ENCODE measurements around the gene TSPAN18. TPM values are rescaled to one million over a fixed set of nuclear protein-coding genes. Genes with fewer than 3 reads are reported as not detected.

The TSPAN18 gene
- total and polyA plus RNA-seq, 2 experiments from 2014 or later: 6.0 to 10.6 TPM

GRCh38 chr11:44969651-44970252, 243.0 kb downstream of the TSPAN18 start:
- Histone ChIP-seq H3K4me3 (no peak overlapping the region), H3K27ac (ENCODE audit: low read depth) (no peak overlapping the region), H4K20me1 (replicated peaks; ENCODE audit: insufficient read depth) (no peaks in the 10 kb centered on the region), H3F3A (replicated peaks; ENCODE audit: low read depth) (0 out of 2 replicates have a peak, but pooled peaks cover 3% of the 10 kb centered on the region), H3K79me2 (replicated peaks; ENCODE audit: insufficient read depth) (no peaks in the 10 kb centered on the region), H3K4me1 (ENCODE audit: insufficient read depth) (peaks cover 12% of the 10 kb centered on the region; the same call in 1 of the 2 replicates), H2AFZ (0 out of 2 replicates have a peak overlapping the region, but pooled peaks have one; percentile 7), H3K27me3 (ENCODE audit: insufficient read depth) (no peaks in the 10 kb centered on the region), H3K9me2 (ENCODE audit: insufficient read depth) (no peaks in the 10 kb centered on the region), H3K4me2 (no peak overlapping the region), H3K36me3 (ENCODE audit: insufficient read depth) (no peaks in the 10 kb centered on the region)
- H3K9me3 Mint-ChIP-seq: no peaks in the 10 kb centered on the region
- H3K4me1 Mint-ChIP-seq: peaks cover 12% of the 10 kb centered on the region
- H3K4me3 Mint-ChIP-seq: no peak overlapping the region
- peaks cover 7% of the 10 kb centered on the region for H3K27me3 Mint-ChIP-seq (ENCODE audit: insufficient read depth, low read depth, poor library complexity)
- DNase-seq (ENCODE audit: low spot score) (no peak), ATAC-seq (no peak)
- no peaks in the 10 kb centered on the region for H3K36me3 Mint-ChIP-seq (ENCODE audit: low read depth)
- TF ChIP-seq STAT1 (IDR thresholded peaks at IDR 0.05; ENCODE audit: unreplicated experiment) (no peak), CTCF (conservative IDR thresholded peaks at IDR 0.05; ENCODE audit: low read depth in 2 of 2) (no peak), EZH2phosphoT487 (IDR thresholded peaks at IDR 0.05; ENCODE audit: unreplicated experiment) (no peak), ZNF462 (CRISPR knock-in tag; IDR thresholded peaks at IDR 0.05) (no peak), CREB1 (CRISPR knock-in tag; IDR thresholded peaks at IDR 0.05; ENCODE audit: low read depth) (no peak), EZH2 (IDR thresholded peaks at IDR 0.05; ENCODE audit: low read depth, unreplicated experiment) (no peak), ZNF331 (CRISPR knock-in tag; IDR thresholded peaks at IDR 0.05; ENCODE audit: low read depth) (no peak), NANOG (IDR thresholded peaks at IDR 0.05; ENCODE audit: borderline replicate concordance) (no peak), POLR2AphosphoS5 (IDR thresholded peaks at IDR 0.05; ENCODE audit: low read depth) (no peak), ETS1 (IDR thresholded peaks at IDR 0.05) (no peak)
- H3K27ac Mint-ChIP-seq: no peak overlapping the region

Measured in GM23338 (cell line).